ENCODE data around the gene VWCE.

GRCh38 chr11:61302550-61302949, 7.4 kb upstream of the VWCE start:
- TF ChIP-seq POLR2A (IDR thresholded peaks at IDR 0.05) (no peak), CTCF (IDR thresholded peaks at IDR 0.05) (no peak), POLR2AphosphoS5 (IDR thresholded peaks at IDR 0.05) (no peak)
